B cell (primary cell): ENCODE measurements around the gene MAML2. TPM values are rescaled to one million over a fixed set of nuclear protein-coding genes. Genes with fewer than 3 reads are reported as not detected.

Experiments used
- ATAC-seq: fragments of 200-7000 bp; cut with Tn5 transposase; one replicate; pipeline ENCODE4 v1.10.0; 2021; ENCODE audit warnings: low read depth, mild to moderate bottlenecking, moderate number of reproducible peaks, moderate library complexity
- CTCF ChIA-PET: fragments of 350-600 bp; sonication (Branson Sonifier 250); formaldehyde crosslinking; loops from one replicate; lab custom pipeline; 2021; ENCODE audit warnings: antibody characterized with exemption, inconsistent platforms; lab: Charles Lee
- POLR2A ChIA-PET: fragments of 350-600 bp; sonication (Branson Sonifier 250); formaldehyde crosslinking; loops from one replicate; lab custom pipeline; 2021; ENCODE audit warnings: antibody characterized with exemption; lab: Charles Lee
- DNase-seq: peaks from one replicate; pipeline ENCODE4 v3.0.0; 2013
- H2AFZ ChIP-seq: 2 replicates; pipeline ENCODE4 v1.6.1; 2012; ENCODE audit warnings: mild to moderate bottlenecking, low read depth, low read length; ENCODE audit not compliant: insufficient read depth, poor library complexity, severe bottlenecking
- H3K27ac ChIP-seq, 2 donors: 1 replicate in 1 of 2; 2 replicates in 1 of 2; pipeline ENCODE4 v1.5.1; 2012 to 2013; ENCODE audit warnings: low read length in 2 of 2, mild to moderate bottlenecking in 2 of 2, moderate library complexity in 1 of 2
- H3K27me3 ChIP-seq, 4 experiments: fragments of 200-600 bp in 1 of 4; sonication (generic) in 1 of 4; replicated peaks in 1 of 4; 1 replicate in 2 of 4; 2 replicates in 2 of 4; pipeline versions ENCODE4 v1.6.1 to v1.7.0; 2013 to 2016; ENCODE audit warnings: low read length in 3 of 4, mild to moderate bottlenecking in 2 of 4, mixed read lengths in 1 of 4, moderate library complexity in 1 of 4; ENCODE audit not compliant: insufficient read depth in 4 of 4, control insufficient read depth in 3 of 4; ENCODE audit errors: control extremely low read depth in 1 of 4
- H3K36me3 ChIP-seq, 2 experiments: replicated peaks in 1 of 2; 1 replicate in 1 of 2; 2 replicates in 1 of 2; pipeline versions ENCODE4 v1.6.1 to v1.7.1; 2013; ENCODE audit warnings: low read length in 1 of 2; ENCODE audit not compliant: insufficient read depth in 2 of 2, control insufficient read depth in 1 of 2; ENCODE audit errors: control extremely low read depth in 1 of 2, extremely low read depth in 1 of 2
- H3K4me1 ChIP-seq, 2 donors: fragments of 200-600 bp in 1 of 2; sonication (generic) in 1 of 2; 1 replicate in 1 of 2; 2 replicates in 1 of 2; pipeline versions ENCODE4 v1.5.1 to v1.6.1; 2013 to 2017; ENCODE audit warnings: low read length in 2 of 2; ENCODE audit not compliant: control insufficient read depth in 2 of 2, insufficient read depth in 2 of 2
- H3K4me2 ChIP-seq: replicated peaks from 2 replicates; pipeline ENCODE3; 2012; ENCODE audit warnings: mild to moderate bottlenecking, low read depth, low read length; ENCODE audit not compliant: poor library complexity, severe bottlenecking
- H3K4me3 ChIP-seq, 5 experiments: fragments of 200-600 bp in 1 of 5; sonication (generic) in 1 of 5; 1 replicate in 3 of 5; 2 replicates in 2 of 5; pipeline versions ENCODE4 v1.5.1 to v1.7.0; 2011 to 2016; ENCODE audit warnings: low read length in 4 of 5, mild to moderate bottlenecking in 4 of 5, low read depth in 2 of 5, control low read depth in 1 of 5, moderate library complexity in 1 of 5; ENCODE audit not compliant: insufficient read depth in 1 of 5; ENCODE audit errors: control extremely low read depth in 1 of 5, extremely low read depth in 1 of 5
- H3K79me2 ChIP-seq: fragments of 200-600 bp; sonication (generic); one replicate; pipeline ENCODE4 v1.6.0; 2016; ENCODE audit warnings: low read length; ENCODE audit not compliant: control insufficient read depth, insufficient read depth
- H3K9ac ChIP-seq: fragments of 200-600 bp; sonication (generic); 2 replicates; pipeline ENCODE4 v1.6.1; 2017; ENCODE audit warnings: mild to moderate bottlenecking, low read length, moderate library complexity
- H3K9me3 ChIP-seq, 3 donors: one replicate each; pipeline versions ENCODE4 v1.6.1 to v1.7.1; 2013; ENCODE audit warnings: low read length in 2 of 3; ENCODE audit not compliant: control insufficient read depth in 2 of 3, insufficient read depth in 1 of 3; ENCODE audit errors: control extremely low read depth in 1 of 3
- H4K20me1 ChIP-seq: 2 replicates; pipeline ENCODE4 v1.6.0; 2012; ENCODE audit warnings: mild to moderate bottlenecking, low read length; ENCODE audit not compliant: insufficient read depth, control insufficient read depth, poor library complexity, severe bottlenecking
- H3K27ac Mint-ChIP-seq: one replicate; pipeline ENCODE4 v1.8.0; 2021; ENCODE audit warnings: mixed read lengths
- H3K27me3 Mint-ChIP-seq: one replicate; pipeline ENCODE4 v1.8.0; 2021; ENCODE audit warnings: mixed read lengths
- H3K4me1 Mint-ChIP-seq: one replicate; pipeline ENCODE4 v1.8.0; 2021; ENCODE audit warnings: mixed read lengths
- H3K4me3 Mint-ChIP-seq: one replicate; pipeline ENCODE4 v1.8.0; 2021; ENCODE audit warnings: mixed read lengths
- H3K9me3 Mint-ChIP-seq: one replicate; pipeline ENCODE4 v1.8.0; 2022; ENCODE audit warnings: mixed read lengths; ENCODE audit not compliant: insufficient read depth
- CTCF ChIP-seq: fragments of 200-600 bp; IDR thresholded peaks from one replicate; pipeline ENCODE4 v1.8.0; 2022; ENCODE audit warnings: antibody characterized with exemption, mild to moderate bottlenecking
- EZH2 ChIP-seq: IDR thresholded peaks from 2 replicates; pipeline ENCODE4 v1.6.1; 2012; ENCODE audit warnings: borderline replicate concordance, low read depth, mild to moderate bottlenecking, moderate library complexity, low read length; ENCODE audit not compliant: insufficient read depth, poor library complexity, severe bottlenecking
- WGBS: methylation state at CpG from one replicate; pipeline ENCODE4 v1.1.5; 2013; ENCODE audit warnings: missing lambda C conversion rate; ENCODE audit not compliant: insufficient coverage; 5-methylcytosine and 5-hydroxymethylcytosine counted together
- intact Hi-C: fragments of 100-400 bp; cut with micrococcal nuclease; formaldehyde crosslinking; loops from one replicate; pipeline ENCODE4 v1.10.0; 2022
- polyA plus RNA-seq: library from polyadenylated mRNA; depleted of rRNA; stranded (reverse); fragments of >200 nt; gene quantifications from 2 replicates; pipeline ENCODE4 v1.2.3, GENCODE V29; 2012
- small RNA-seq: library from RNA; depleted of rRNA; stranded (forward); fragments of <200 nt; gene quantifications from one replicate; pipeline ENCODE3, GENCODE V24; 2012; ENCODE audit warnings: low replicate concordance, low read depth; ENCODE audit not compliant: insufficient read length
- total RNA-seq, 2 donors: library from RNA; stranded (reverse); fragments of 120-200 nt in 1 of 2; gene quantifications; 1 replicate in 1 of 2; 2 replicates in 1 of 2; pipeline versions ENCODE4 v1.2.3 to v1.2.4, GENCODE V29; 2013 to 2022

Gene MAML2
- total and polyA plus RNA-seq, 2 donors (not counting 1 experiment from before 2014, with no cell fraction given): 10.7 to 26.4 TPM

GRCh38 chr11:95926726-95927125, 416.3 kb downstream of the MAML2 start:
- intact Hi-C loops: no loop called here
- H3K27ac Mint-ChIP-seq: no peak overlapping the region
- ChIA-PET CTCF (no interaction called here), POLR2A (no interaction called here)
- WGBS: no CpG with 5 or more reads among the region's 1 CpG
- no peaks in the 10 kb centered on the region for H4K20me1 ChIP-seq
- TF ChIP-seq EZH2 (no peak), CTCF (no peak)
- H3K4me3 ChIP-seq: no peak overlapping the region
- no peak for ATAC-seq
- no peak overlapping the region for H3K4me2 ChIP-seq
- H3K27me3 Mint-ChIP-seq: peaks cover 19% of the 10 kb centered on the region
- peaks cover 0 to 7% (median 0%) of the 10 kb centered on the region in 3 donors for H3K9me3 ChIP-seq
- no peak overlapping the region for H3K9ac ChIP-seq
- H3K27ac ChIP-seq: no peak overlapping the region
- no peaks in the 10 kb centered on the region for H3K36me3 ChIP-seq
- H3K4me1 Mint-ChIP-seq: peaks cover 25% of the 10 kb centered on the region
- no peak overlapping the region for H2AFZ ChIP-seq
- peaks cover 9 to 16% of the 10 kb centered on the region in 2 donors for H3K4me1 ChIP-seq
- no peak overlapping the region for H3K4me3 Mint-ChIP-seq
- peaks cover 5% of the 10 kb centered on the region for H3K9me3 Mint-ChIP-seq
- DNase-seq: no peak
- peaks cover 0 to 2% (median 0%) of the 10 kb centered on the region in 4 experiments for H3K27me3 ChIP-seq
- peaks cover 6% of the 10 kb centered on the region for H3K79me2 ChIP-seq

Small RNA genes within 50 kb of the gene (small RNA-seq; reads per million reads assigned to genes)
- not detected for gene MIR1260B

Other genes with a start within 250 kb of the MAML2 start
- gene CCDC82, start 46.7 kb upstream of the MAML2 start, total RNA-seq: 34.1 and 37.9 TPM in 2 replicates
- gene CCDC82, start 46.7 kb upstream of the MAML2 start, polyA plus RNA-seq: 12.9 and 20.9 TPM in 2 replicates
- gene JRKL, start 46.8 kb upstream of the MAML2 start, total RNA-seq: 12.5 and 12.9 TPM in 2 replicates
- gene JRKL, start 46.8 kb upstream of the MAML2 start, polyA plus RNA-seq: 2.1 and 3.2 TPM in 2 replicates